Esophagus muscularis mucosa (tissue), 4 donors: ENCODE data around the gene FAM89B. TPM values are rescaled to one million over a fixed set of nuclear protein-coding genes. Genes with fewer than 3 reads are reported as not detected.

Experiments used
- DNase-seq: peaks from one replicate; pipeline ENCODE4 v3.0.0-alpha.2; 2017; ENCODE audit errors: extremely low spot score
- H3K27ac ChIP-seq, 4 donors: fragments of 200-600 bp; sonication (generic); replicated peaks in 1 of 4; 1 replicate in 3 of 4; 2 replicates in 1 of 4; pipeline ENCODE4 v1.5.1; 2016 to 2019; ENCODE audit warnings: mild to moderate bottlenecking in 1 of 4
- H3K27me3 ChIP-seq, 4 donors: fragments of 200-600 bp; sonication (generic); one replicate each; pipeline versions ENCODE4 v1.5.1 to v1.6.0; 2016 to 2019
- H3K36me3 ChIP-seq, 4 donors: fragments of 200-600 bp; sonication (generic); one replicate each; pipeline ENCODE4 v1.5.1; 2016 to 2019
- H3K4me1 ChIP-seq, 4 donors: fragments of 200-600 bp; sonication (generic); one replicate each; pipeline ENCODE4 v1.5.1; 2016 to 2019
- H3K4me3 ChIP-seq, 4 donors: fragments of 200-600 bp; sonication (generic); 1 replicate in 2 of 4; 2 replicates in 2 of 4; pipeline ENCODE4 v1.5.1; 2016 to 2019; ENCODE audit warnings: mild to moderate bottlenecking in 4 of 4, moderate library complexity in 1 of 4
- H3K9me3 ChIP-seq, 4 donors: fragments of 200-600 bp; sonication (generic); 1 replicate in 3 of 4; 2 replicates in 1 of 4; pipeline ENCODE4 v1.5.1; 2016 to 2019
- CTCF ChIP-seq, 3 experiments: fragments of 200-600 bp in 2 of 3; fragments of 450-650 bp in 1 of 3; sonication (generic) in 2 of 3; IDR thresholded peaks; one replicate each; pipeline ENCODE4 v1.5.1; 2017 to 2019; ENCODE audit warnings: antibody characterized with exemption in 3 of 3, mild to moderate bottlenecking in 2 of 3, moderate library complexity in 1 of 3
- EP300 ChIP-seq: sonication (generic); formaldehyde crosslinking; IDR thresholded peaks from one replicate; pipeline ENCODE4 v1.6.1; 2017; ENCODE audit warnings: antibody characterized with exemption
- POLR2A ChIP-seq: fragments of 450-650 bp; IDR thresholded peaks from one replicate; pipeline ENCODE4 v1.6.1; 2017; ENCODE audit warnings: antibody characterized with exemption, moderate library complexity, mild to moderate bottlenecking, low read depth
- POLR2AphosphoS5 ChIP-seq, 2 donors: sonication (generic); formaldehyde crosslinking; IDR thresholded peaks; one replicate each; pipeline ENCODE4 v1.6.1; 2017; ENCODE audit warnings: antibody characterized with exemption in 2 of 2
- WGBS: methylation state at CpG from one replicate; pipeline ENCODE4 v1.1.5; 2018; 5-methylcytosine and 5-hydroxymethylcytosine counted together
- intact Hi-C: fragments of 100-400 bp; cut with DNase I; formaldehyde crosslinking; loops from one replicate; pipeline ENCODE4 v1.15.1; 2023
- total RNA-seq, 4 donors: library from RNA; depleted of rRNA; stranded (reverse); fragments of >200 nt; gene quantifications; one replicate each; pipeline versions ENCODE4 v1.1.0 to v1.2.1, GENCODE V29; 2016

The FAM89B gene
- total RNA-seq, 4 donors from 2014 or later = 47.9 to 90.4 (median 75.0) TPM

- H3K27ac ChIP-seq = peak overlapping the region in 1 of 4 donors; percentile 44
- WGBS = 59% methylated on average over 2 of the region's 2 CpGs
- no peak for DNase-seq
Measured at GRCh38 chr11:65537296-65537597, 35.1 kb upstream of the FAM89B start.

GRCh38 chr11:65537620-65538231 lies 34.6 kb upstream of the FAM89B start:
- intact Hi-C loops = no loop called here
- Histone ChIP-seq H3K4me1 (peaks cover 23 to 36% (median 32%) of the 10 kb centered on the region in 4 donors), H3K36me3 (peaks cover 26 to 72% (median 68%) of the 10 kb centered on the region in 4 donors)

More at GRCh38 chr11:65537296-65537597, 35.1 kb upstream of the FAM89B start:
- intact Hi-C loops = no loop called here
- H3K27me3 ChIP-seq = no peaks in the 10 kb centered on the region
- H3K9me3 ChIP-seq = no peaks in the 10 kb centered on the region
- peaks cover 31 to 74% (median 71%) of the 10 kb centered on the region in 4 donors for H3K36me3 ChIP-seq
- TF ChIP-seq EP300 = no peak
- no peak for TF ChIP-seq POLR2AphosphoS5 (IDR thresholded peaks at IDR 0.05)
- TF ChIP-seq CTCF (IDR thresholded peaks at IDR 0.05) = no peak
- no peak for TF ChIP-seq POLR2A
- no peak overlapping the region for H3K4me3 ChIP-seq
- H3K4me1 ChIP-seq = peaks cover 23 to 36% (median 32%) of the 10 kb centered on the region in 4 donors

DNA sequence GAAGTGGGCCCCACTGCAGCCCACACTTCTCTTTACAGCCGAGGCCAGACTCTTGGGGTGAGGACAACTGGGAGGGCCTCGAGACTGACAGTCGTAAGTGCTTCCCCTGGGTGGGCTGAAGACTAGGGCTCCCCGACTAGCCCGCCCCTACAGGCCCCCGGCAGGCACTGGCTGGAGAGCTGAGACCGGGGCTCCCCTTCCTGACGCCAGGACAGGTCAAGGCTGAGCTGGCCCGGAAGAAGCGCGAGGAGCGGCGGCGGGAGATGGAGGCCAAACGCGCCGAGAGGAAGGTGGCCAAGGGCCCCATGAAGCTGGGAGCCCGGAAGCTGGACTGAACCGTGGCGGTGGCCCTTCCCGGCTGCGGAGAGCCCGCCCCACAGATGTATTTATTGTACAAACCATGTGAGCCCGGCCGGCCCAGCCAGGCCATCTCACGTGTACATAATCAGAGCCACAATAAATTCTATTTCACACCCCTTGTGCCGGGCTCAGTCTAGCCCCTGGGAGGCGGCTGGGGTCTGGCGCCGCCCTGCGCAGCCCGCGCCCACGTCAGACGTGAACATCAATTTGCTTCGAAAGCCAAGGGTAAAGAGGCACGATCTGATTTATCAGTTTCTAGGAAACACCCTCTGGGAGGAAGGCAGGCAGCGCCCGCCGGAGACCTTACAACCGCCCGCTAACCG lies 34.0 kb upstream of the FAM89B start:
- no peak for DNase-seq
- intact Hi-C loops = no loop called here
- Histone ChIP-seq H3K9me3 (no peaks in the 10 kb centered on the region), H3K4me3 (no peak overlapping the region), H3K36me3 (peaks cover 19 to 72% (median 66%) of the 10 kb centered on the region in 4 donors), H3K4me1 (peaks cover 23 to 36% (median 32%) of the 10 kb centered on the region in 4 donors), H3K27me3 (no peaks in the 10 kb centered on the region), H3K27ac (peak overlapping the region in 1 of 4 donors; percentile 94)
- WGBS = 86% methylated on average over 27 of the region's 43 CpGs
- no peak for TF ChIP-seq CTCF (IDR thresholded peaks at IDR 0.05)
- TF ChIP-seq EP300 = no peak
- TF ChIP-seq POLR2A = no peak
- peak in 1 of 2 donors; percentile 19 for TF ChIP-seq POLR2AphosphoS5 (IDR thresholded peaks at IDR 0.05)

More at GRCh38 chr11:65537620-65538231, 34.6 kb upstream of the FAM89B start:
- Histone ChIP-seq H3K27ac (peak overlapping the region in 1 of 4 donors; percentile 12), H3K9me3 (no peaks in the 10 kb centered on the region), H3K27me3 (no peaks in the 10 kb centered on the region), H3K4me3 (no peak overlapping the region)
- 78% methylated on average over 11 of the region's 18 CpGs for WGBS
- DNase-seq = no peak
- TF ChIP-seq POLR2A = no peak
- no peak for TF ChIP-seq POLR2AphosphoS5 (IDR thresholded peaks at IDR 0.05)
- no peak for TF ChIP-seq CTCF (IDR thresholded peaks at IDR 0.05)
- no peak for TF ChIP-seq EP300

DNA sequence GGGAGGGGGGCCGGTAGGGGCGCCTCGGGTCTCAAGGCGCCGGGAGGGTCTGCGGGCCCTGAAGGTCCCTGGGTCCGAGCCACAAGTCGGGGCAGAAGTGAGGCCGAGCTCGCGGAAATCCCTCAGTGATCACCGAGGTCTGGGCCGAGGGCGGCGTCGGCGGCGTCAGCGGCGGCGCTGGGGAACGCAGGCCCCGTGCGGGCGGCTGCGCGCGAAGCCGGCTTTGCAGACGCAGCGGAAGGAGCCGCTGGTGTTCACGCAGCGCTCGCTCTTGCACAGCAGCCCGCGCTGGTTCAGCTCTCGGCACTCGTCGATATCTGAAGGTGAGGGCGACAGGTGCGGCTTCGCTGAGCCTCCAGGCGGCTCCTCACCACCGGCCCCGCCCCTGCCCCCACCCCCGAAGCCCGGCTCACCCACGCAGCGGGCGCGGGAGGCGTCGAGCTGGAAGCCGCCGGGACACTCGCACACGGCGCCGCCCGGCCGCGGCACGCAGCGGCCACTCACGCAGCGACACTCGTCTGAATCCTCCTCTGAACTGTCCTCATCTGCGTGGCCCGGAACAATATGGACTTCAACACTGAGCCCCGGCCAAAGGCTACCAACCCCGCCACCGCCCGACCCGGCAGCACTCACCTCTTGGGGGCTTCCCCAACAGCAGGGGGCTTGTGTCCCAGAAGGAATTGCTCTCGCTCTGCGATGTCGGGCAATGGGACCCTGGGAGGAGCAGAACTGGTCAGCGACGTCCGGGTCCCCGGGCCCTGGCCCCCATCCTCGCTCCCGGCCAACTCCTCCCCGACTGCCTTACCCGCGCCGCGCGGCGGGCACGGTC lies 33.2 kb upstream of the FAM89B start:
- H3K4me3 ChIP-seq = peak overlapping the region; percentile 56 to 73 (median 58)
- H3K36me3 ChIP-seq = peaks cover 17 to 72% (median 61%) of the 10 kb centered on the region in 4 donors
- H3K4me1 ChIP-seq = peaks cover 23 to 36% (median 32%) of the 10 kb centered on the region in 4 donors
- WGBS = 85% methylated on average over 49 of the region's 92 CpGs
- TF ChIP-seq EP300 = no peak
- peak in 1 of 2 donors; percentile 1 for TF ChIP-seq POLR2AphosphoS5 (IDR thresholded peaks at IDR 0.05)
- no peaks in the 10 kb centered on the region for H3K9me3 ChIP-seq
- H3K27ac ChIP-seq = peak overlapping the region; percentile 86 to 94 (median 88)
- no peak for DNase-seq
- no peaks in the 10 kb centered on the region for H3K27me3 ChIP-seq
- intact Hi-C loops = no loop called here
